Activated T-cell treated with anti-CD3 and anti-CD28 coated beads, Interleukin-2, amount 50 U/mL, for 24 hours (primary cell): Measurements from ENCODE around the gene NHLRC3.
"Not testable (repeated sequence)": the region's sequence is repeated elsewhere in the genome, so short reads cannot be mapped to it uniquely, and the experiment has no call there.

Experiments
- DNase-seq: peaks from one replicate; pipeline ENCODE4 v3.0.0-alpha.2; 2020
- H3K27ac Mint-ChIP-seq: 2 replicates; pipeline ENCODE4 v1.8.0; 2020; ENCODE audit warnings: mild to moderate bottlenecking, mixed read lengths
- H3K27me3 Mint-ChIP-seq: 2 replicates; pipeline ENCODE4 v1.8.0; 2020; ENCODE audit warnings: mixed read lengths
- H3K36me3 Mint-ChIP-seq: 2 replicates; pipeline ENCODE4 v1.8.0; 2020; ENCODE audit warnings: low read depth, mixed read lengths
- H3K4me1 Mint-ChIP-seq: 2 replicates; pipeline ENCODE4 v1.8.0; 2020; ENCODE audit warnings: low read depth, mixed read lengths
- H3K4me3 Mint-ChIP-seq: 2 replicates; pipeline ENCODE4 v1.8.0; 2020; ENCODE audit warnings: mild to moderate bottlenecking, moderate library complexity, mixed read lengths
- H3K9me3 Mint-ChIP-seq: 2 replicates; pipeline ENCODE4 v1.8.0; 2020; ENCODE audit warnings: mixed read lengths

The NHLRC3 gene, protein sequence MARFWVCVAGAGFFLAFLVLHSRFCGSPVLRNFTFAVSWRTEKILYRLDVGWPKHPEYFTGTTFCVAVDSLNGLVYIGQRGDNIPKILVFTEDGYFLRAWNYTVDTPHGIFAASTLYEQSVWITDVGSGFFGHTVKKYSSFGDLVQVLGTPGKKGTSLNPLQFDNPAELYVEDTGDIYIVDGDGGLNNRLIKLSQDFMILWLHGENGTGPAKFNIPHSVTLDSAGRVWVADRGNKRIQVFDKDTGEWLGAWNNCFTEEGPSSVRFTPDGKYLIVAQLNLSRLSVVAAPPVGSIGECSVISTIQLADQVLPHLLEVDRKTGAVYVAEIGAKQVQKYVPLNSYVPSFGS

GRCh38 chr13:39037880-39038568, at the start of gene NHLRC3, which contains the start of gene PROSER1:
Gene NHLRC3, plus strand, starts transcription at chr13:39038456. Its CDS starts 184 bp downstream, at chr13:39038640.
Gene PROSER1, minus strand, starts transcription at chr13:39038089. Its CDS starts 847 bp downstream, at chr13:39037242.
- peaks cover 63% of the 10 kb centered on the region for H3K36me3 Mint-ChIP-seq
- no peaks in the 10 kb centered on the region for H3K27me3 Mint-ChIP-seq
- H3K4me3 Mint-ChIP-seq: peak within 1 kb of the TSS; percentile 92
- peaks cover 56% of the 10 kb centered on the region for H3K4me1 Mint-ChIP-seq
- peak; percentile 88 for DNase-seq
- no peaks in the 10 kb centered on the region for H3K9me3 Mint-ChIP-seq
- H3K27ac Mint-ChIP-seq: peak within 1 kb of the TSS; percentile 98

DNA sequence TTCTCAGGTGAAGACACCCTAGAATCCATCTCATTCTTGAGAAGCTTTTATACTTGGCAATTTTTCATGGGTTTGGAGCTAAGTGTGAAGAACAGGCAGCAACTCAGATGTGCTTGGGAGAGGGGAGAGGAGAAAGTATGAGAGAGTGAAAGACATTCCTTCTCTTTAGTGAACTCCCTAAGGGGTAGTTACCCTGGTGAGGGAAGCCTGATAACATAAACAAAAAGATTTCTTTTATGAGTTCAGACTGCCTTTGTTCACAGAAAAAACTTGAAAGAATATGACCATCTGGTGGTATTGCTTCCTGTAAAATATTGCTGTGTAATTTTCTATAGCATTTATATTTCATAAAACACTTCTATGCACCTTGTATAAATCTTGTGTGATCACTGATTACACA, 47.6 kb upstream of the NHLRC3 start, which contains the start of gene STOML3:
STOML3 (minus strand) TSS at position 139 of the 400 bp plus-strand sequence; CDS start at position 29, 110 bp downstream.
- H3K9me3 Mint-ChIP-seq: no peaks in the 10 kb centered on the region

DNA sequence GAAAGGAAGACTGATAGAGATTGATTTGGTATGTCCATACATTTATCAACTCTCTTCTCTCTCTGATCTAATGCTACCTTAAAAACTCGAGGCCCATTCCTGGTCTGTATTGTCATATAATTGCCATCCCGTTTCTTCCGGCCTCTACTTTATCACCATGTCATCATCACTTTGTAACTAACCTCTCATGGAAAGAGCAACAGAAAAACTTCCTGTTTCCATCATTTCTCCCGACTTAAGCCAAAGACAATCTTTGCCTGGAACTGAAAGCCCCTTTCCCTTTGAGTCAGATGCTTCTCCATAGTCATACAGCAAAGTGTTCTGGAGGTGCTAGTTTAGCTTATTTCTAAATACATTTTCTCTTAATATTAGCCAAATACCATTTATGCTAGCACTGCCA, 44.9 kb upstream of the NHLRC3 start:
- no peak for DNase-seq
- H3K9me3 Mint-ChIP-seq: no peaks in the 10 kb centered on the region
- no peaks in the 10 kb centered on the region for H3K36me3 Mint-ChIP-seq
- no peak overlapping the region for H3K4me3 Mint-ChIP-seq
- peaks cover 3% of the 10 kb centered on the region for H3K4me1 Mint-ChIP-seq
- no peak overlapping the region for H3K27ac Mint-ChIP-seq
- H3K27me3 Mint-ChIP-seq: no peaks in the 10 kb centered on the region

More for the DNA sequence above, 47.6 kb upstream of the NHLRC3 start, which contains the start of gene STOML3:
- Mint-ChIP-seq H3K27ac (no peak within 1 kb of the TSS), H3K4me3 (no peak within 1 kb of the TSS), H3K36me3 (no peaks in the 10 kb centered on the region), H3K4me1 (peaks cover 3% of the 10 kb centered on the region), H3K27me3 (no peaks in the 10 kb centered on the region)
- no peak for DNase-seq

DNA sequence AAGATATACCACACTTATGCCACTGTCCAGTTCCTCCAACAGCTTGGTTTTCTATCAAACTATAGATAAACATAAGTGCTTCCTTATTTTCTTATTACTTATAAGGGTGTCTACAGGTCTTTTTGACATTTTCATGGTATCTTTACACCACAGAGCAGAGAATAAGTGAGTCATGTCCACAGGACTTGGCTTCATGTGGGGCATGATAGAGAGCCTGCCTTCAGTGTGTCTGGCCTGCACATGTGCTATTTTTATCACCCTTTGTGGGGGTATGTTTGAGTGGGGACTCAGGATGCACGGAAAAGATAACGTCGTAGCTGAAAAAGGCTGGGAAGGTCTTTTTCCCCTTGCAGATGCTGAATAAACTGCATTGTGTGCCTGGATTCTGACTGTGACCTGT, 39.5 kb upstream of the NHLRC3 start:
- H3K27me3 Mint-ChIP-seq: no peaks in the 10 kb centered on the region
- H3K4me3 Mint-ChIP-seq: no peak overlapping the region
- no peak for DNase-seq
- H3K9me3 Mint-ChIP-seq: no peaks in the 10 kb centered on the region
- no peaks in the 10 kb centered on the region for H3K36me3 Mint-ChIP-seq
- no peak overlapping the region for H3K27ac Mint-ChIP-seq
- peaks cover 3% of the 10 kb centered on the region for H3K4me1 Mint-ChIP-seq

GRCh38 chr13:39006371-39007111, 31.7 kb upstream of the NHLRC3 start:
- not testable (repeated sequence) for H3K4me3 Mint-ChIP-seq, H3K27me3 Mint-ChIP-seq, H3K9me3 Mint-ChIP-seq, H3K4me1 Mint-ChIP-seq, DNase-seq, H3K27ac Mint-ChIP-seq
- H3K36me3 Mint-ChIP-seq: peaks cover 43% of the 10 kb centered on the region

GRCh38 chr13:39012608-39013007, 25.6 kb upstream of the NHLRC3 start:
- DNase-seq: no peak
- H3K4me3 Mint-ChIP-seq: no peak overlapping the region
- no peaks in the 10 kb centered on the region for H3K27me3 Mint-ChIP-seq
- peaks cover 93% of the 10 kb centered on the region for H3K36me3 Mint-ChIP-seq
- peaks cover 6% of the 10 kb centered on the region for H3K4me1 Mint-ChIP-seq
- no peaks in the 10 kb centered on the region for H3K9me3 Mint-ChIP-seq
- H3K27ac Mint-ChIP-seq: no peak overlapping the region

DNA sequence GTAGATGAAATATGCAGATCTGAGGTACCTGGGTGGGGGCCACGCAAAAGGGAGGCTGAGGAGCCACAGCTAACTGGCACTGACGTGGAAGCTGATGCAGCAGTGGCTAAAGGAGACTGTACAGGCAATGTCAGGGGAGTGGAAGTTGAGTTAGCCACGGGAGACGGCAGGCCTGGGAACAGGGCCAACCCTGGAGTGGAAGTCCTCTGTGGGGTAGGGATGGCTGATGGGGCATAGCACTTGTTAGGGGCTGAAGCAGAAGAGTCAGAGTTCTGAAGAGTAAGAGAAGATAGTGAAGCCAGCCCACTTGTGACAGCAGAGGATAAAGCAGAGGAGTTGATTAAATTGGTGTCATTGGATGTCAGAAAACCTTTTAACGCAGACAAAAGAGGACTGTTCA, 24.8 kb upstream of the NHLRC3 start:
- Mint-ChIP-seq H3K36me3 (peaks cover 93% of the 10 kb centered on the region), H3K27ac (peak overlapping the region; percentile 19), H3K9me3 (no peaks in the 10 kb centered on the region), H3K27me3 (no peaks in the 10 kb centered on the region), H3K4me1 (peaks cover 6% of the 10 kb centered on the region), H3K4me3 (no peak overlapping the region)
- DNase-seq: no peak

GRCh38 chr13:39016087-39016486, 22.2 kb upstream of the NHLRC3 start:
- no peaks in the 10 kb centered on the region for H3K9me3 Mint-ChIP-seq
- no peaks in the 10 kb centered on the region for H3K27me3 Mint-ChIP-seq
- no peak overlapping the region for H3K4me3 Mint-ChIP-seq
- peaks cover 6% of the 10 kb centered on the region for H3K4me1 Mint-ChIP-seq
- peak overlapping the region; percentile 40 for H3K27ac Mint-ChIP-seq
- H3K36me3 Mint-ChIP-seq: peaks cover 89% of the 10 kb centered on the region
- no peak for DNase-seq

DNA sequence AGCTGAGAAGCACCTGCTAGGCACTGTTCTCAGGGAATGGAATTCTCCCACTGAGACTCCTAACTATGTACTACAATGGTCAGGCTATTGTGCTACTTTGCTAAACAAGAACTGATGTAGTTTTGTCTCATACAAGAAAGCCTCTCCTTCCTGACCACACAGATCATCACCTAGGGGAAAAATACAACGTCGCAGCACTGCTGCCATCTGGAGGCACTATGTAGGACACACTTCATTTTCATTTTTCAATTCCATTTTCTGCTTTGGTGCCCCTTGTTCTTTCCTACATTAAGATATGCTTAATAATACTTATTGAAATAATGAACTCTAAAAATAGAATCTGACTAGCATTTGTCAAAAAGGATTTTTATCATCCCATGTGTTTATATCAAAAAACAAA, 21.5 kb upstream of the NHLRC3 start:
- Mint-ChIP-seq H3K36me3 (peaks cover 89% of the 10 kb centered on the region), H3K9me3 (no peaks in the 10 kb centered on the region), H3K4me1 (peaks cover 6% of the 10 kb centered on the region), H3K27ac (peak overlapping the region; percentile 50), H3K27me3 (no peaks in the 10 kb centered on the region), H3K4me3 (no peak overlapping the region)
- DNase-seq: no peak

DNA sequence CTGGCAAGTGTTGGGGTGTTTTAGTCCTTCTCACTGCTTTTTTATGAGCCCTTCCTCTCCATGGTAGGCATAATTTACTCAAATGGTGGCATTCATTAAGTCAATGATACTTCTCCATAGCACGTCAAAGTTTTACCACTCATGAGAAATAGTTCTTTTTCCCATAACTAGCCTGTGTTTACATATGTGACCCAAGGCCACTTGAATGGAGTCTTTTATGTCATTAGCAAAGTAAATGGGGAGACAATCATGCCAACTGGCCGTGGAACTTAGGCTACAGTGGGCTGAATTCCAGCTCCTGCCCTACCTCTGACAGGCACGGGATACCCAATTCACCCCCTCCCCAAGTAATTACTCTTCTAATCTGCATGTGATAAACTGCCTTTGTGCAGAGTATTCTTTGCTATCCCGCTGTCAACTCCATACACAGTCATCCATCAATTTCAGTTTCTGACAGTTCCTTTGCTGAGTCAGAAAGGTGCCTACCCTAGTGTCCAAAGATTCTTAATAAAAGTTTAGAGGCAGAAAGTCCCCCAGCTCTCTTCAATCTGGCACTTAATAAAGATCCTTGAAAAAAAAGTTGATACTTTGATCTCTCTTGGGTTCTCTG, 17.3 kb upstream of the NHLRC3 start:
- Mint-ChIP-seq H3K27ac (no peak overlapping the region), H3K4me3 (no peak overlapping the region), H3K36me3 (peaks cover 88% of the 10 kb centered on the region), H3K4me1 (peaks cover 6% of the 10 kb centered on the region), H3K27me3 (no peaks in the 10 kb centered on the region), H3K9me3 (no peaks in the 10 kb centered on the region)
- DNase-seq: no peak

GRCh38 chr13:39023316-39023715, 14.9 kb upstream of the NHLRC3 start:
- Mint-ChIP-seq H3K4me3 (no peak overlapping the region), H3K4me1 (peaks cover 2% of the 10 kb centered on the region), H3K27me3 (no peaks in the 10 kb centered on the region), H3K9me3 (no peaks in the 10 kb centered on the region), H3K27ac (no peak overlapping the region), H3K36me3 (peaks cover 91% of the 10 kb centered on the region)
- DNase-seq: no peak

DNA sequence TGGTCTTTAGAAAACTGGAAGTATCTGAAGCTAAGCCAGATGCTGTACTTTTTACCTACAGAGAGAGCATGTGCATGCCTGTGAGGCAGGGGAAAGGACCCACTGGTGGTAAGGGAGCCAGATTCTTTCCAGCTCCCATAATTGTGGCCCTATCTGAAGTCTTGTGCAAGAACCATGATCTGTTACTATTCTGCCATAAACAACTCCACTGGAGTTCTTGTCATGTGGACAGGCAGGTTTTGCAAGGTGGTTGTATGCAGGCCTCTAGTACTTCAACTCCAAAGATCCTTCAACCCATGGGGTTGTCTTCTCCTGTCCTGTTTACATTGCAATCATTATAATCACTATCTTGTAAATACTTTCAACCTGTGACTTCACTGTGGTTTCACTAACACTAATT, 14.5 kb upstream of the NHLRC3 start:
- no peak overlapping the region for H3K27ac Mint-ChIP-seq
- peaks cover 2% of the 10 kb centered on the region for H3K4me1 Mint-ChIP-seq
- no peak for DNase-seq
- no peak overlapping the region for H3K4me3 Mint-ChIP-seq
- peaks cover 89% of the 10 kb centered on the region for H3K36me3 Mint-ChIP-seq
- no peaks in the 10 kb centered on the region for H3K27me3 Mint-ChIP-seq
- H3K9me3 Mint-ChIP-seq: no peaks in the 10 kb centered on the region

DNA sequence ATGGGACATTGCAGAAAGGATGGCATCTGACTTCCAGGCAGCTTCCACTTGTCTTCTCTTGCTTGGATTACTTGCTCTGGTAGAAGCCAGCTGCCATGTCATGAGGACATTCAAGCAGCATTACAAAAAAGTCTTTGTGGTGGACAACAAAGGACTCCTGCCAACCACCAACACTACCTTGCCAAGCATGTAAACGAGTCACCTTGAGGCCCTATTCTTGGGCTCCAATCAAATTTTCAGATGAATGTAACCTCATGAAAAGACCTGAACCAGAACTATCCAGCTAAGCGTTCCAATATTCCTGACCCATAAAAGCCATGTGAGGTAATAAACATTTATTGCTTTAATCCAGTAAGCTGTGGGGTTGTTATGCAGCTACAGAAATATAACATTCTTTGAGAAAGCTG, 12.8 kb upstream of the NHLRC3 start:
- DNase-seq: no peak
- peaks cover 91% of the 10 kb centered on the region for H3K36me3 Mint-ChIP-seq
- H3K27ac Mint-ChIP-seq: peak overlapping the region; percentile 40
- H3K27me3 Mint-ChIP-seq: no peaks in the 10 kb centered on the region
- H3K4me3 Mint-ChIP-seq: no peak overlapping the region
- H3K4me1 Mint-ChIP-seq: peaks cover 3% of the 10 kb centered on the region
- no peaks in the 10 kb centered on the region for H3K9me3 Mint-ChIP-seq

DNA sequence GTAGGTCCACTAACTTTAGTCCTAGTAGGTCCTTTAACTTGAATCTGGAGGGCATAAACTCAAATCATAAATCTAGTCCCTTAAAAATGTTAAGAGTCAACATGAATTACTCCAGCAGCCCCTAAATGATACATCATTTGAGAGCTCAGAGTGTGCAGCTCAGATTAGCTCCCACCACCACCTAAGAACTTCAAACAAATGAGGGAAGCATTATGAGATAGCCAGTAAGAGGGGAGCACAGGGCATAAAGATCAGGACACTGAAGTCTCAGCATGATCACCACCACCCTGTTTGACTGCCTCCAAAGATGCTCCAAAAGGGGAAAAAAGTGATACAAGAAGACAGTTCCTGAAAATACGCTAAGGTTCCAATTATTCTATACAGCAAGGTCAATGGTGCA, 6.1 kb upstream of the NHLRC3 start:
- Mint-ChIP-seq H3K27me3 (no peaks in the 10 kb centered on the region), H3K36me3 (peaks cover 83% of the 10 kb centered on the region), H3K4me1 (peaks cover 38% of the 10 kb centered on the region), H3K9me3 (no peaks in the 10 kb centered on the region), H3K4me3 (no peak overlapping the region), H3K27ac (no peak overlapping the region)
- DNase-seq: no peak
